ENCODE results near the gene CBARP. TPM values are rescaled to one million over a fixed set of nuclear protein-coding genes. Genes with fewer than 3 reads are reported as not detected.
A peak's percentile ranks its signal among the peaks of the same experiment; 100 is the strongest.

CBARP gene
- total RNA-seq, 1 experiment from 2014 or later, result 5.6 TPM

DNA sequence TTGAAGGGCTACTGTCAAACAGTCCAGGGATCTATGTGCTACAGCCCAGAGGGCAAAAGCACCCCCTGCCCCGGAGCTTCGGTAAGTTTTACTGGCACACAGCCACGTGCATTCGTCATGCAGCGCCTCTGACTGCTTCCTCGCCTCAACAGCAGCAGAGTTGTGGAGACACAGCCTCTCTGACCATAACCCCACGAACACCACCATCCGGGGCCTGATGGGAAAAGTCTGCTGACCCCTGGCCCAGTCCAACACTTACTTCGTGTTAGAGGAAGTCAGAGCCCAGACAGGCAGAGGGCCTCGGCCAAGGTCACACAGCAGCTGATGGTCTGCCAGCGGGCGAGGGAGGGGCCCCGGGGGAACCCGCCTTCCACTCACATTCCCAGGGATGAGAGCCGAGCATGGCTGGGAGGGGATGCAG lies 5.1 kb downstream of the CBARP start:
- in situ Hi-C loops (cut with HindIII; ENCODE audit: low sequenced_read_pairs), result no loop called here
- no peak for DNase-seq (ENCODE audit: low spot score)

GRCh38 chr19:1231729-1232637 lies 5.8 kb downstream of the CBARP start:
- DNase-seq (ENCODE audit: low spot score), result no peak
- in situ Hi-C loops (cut with HindIII; ENCODE audit: low sequenced_read_pairs), result no loop called here

DNA sequence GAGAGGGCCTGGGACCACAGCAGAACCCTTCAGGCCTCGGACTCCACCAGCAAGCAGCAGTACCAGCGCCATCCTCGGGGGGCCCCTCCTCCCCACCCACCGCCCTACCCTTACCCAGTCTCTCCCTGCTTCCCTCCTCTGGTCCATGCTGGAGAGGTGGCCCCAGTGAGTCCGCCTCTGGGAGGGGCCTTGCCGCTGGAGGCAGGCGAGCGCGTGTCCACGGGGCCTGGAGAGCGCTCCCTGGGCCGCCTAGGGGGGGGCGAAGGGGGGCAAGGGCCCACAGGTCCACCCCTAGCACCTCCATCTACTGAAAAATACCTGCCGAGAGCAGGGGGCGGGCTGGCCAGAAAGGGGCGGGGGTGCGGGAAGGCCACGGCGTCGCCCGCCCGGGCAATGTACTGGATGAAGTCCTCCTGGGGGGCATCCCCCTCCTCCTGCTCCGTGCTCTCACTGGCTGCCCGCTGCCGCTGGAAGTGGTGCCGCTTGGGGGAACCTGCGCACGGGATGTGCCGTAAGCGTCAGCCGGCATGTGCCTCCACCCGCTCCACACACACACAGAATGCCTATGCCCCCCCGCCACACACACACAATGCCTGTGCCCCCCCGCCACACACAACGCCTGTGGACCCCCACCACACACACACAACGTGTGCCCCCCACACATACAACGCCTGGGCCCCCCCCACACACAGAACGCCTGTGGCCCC lies 6.9 kb downstream of the CBARP start:
- no peak for DNase-seq (ENCODE audit: low spot score)
- in situ Hi-C loops (cut with HindIII; ENCODE audit: low sequenced_read_pairs), result no loop called here

DNA sequence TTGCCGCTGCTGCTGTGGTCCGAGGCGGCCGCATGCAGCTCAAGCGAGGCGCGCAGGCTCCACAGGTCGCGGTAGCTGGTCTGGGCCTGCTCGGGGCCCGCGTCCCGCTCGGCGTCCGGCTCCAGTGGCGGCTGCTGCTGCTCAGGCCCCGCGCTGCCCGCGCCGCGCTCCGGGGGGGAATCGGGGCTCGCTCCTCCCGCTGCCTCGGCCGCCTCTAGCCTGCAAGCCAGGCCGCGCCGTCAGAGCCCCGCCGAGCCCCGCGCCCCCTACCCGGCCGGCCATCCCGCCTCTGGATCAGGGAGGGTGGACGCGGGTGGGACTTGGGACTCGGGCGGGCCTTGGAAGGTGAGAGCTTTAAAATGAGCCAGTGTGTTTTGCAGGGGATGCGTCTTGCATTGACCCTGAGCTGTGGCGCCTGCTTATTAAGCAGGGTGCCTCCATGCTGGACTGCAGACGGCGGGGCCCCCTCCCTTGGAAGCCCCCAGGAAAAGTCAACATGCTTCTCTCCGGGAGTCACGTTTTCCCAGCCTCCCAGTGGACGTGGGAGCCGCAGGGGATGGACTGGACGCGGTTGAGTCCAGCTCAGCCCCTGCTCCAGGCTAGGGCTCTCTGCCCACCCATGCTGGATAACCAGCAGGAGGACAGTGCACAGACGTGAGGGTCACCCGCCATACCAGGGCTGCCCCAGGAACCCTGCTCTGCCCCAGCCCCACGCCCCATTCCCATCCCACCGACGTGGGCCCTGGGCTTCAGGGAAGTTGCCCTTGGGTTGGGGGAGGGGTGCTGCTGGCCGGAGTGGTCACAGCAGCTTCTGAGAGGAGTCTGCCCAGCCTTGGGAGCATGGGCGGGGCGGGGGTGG lies 7.7 kb downstream of the CBARP start:
- in situ Hi-C loops (cut with HindIII; ENCODE audit: low sequenced_read_pairs), result no loop called here
- DNase-seq (ENCODE audit: low spot score), result no peak

DNA sequence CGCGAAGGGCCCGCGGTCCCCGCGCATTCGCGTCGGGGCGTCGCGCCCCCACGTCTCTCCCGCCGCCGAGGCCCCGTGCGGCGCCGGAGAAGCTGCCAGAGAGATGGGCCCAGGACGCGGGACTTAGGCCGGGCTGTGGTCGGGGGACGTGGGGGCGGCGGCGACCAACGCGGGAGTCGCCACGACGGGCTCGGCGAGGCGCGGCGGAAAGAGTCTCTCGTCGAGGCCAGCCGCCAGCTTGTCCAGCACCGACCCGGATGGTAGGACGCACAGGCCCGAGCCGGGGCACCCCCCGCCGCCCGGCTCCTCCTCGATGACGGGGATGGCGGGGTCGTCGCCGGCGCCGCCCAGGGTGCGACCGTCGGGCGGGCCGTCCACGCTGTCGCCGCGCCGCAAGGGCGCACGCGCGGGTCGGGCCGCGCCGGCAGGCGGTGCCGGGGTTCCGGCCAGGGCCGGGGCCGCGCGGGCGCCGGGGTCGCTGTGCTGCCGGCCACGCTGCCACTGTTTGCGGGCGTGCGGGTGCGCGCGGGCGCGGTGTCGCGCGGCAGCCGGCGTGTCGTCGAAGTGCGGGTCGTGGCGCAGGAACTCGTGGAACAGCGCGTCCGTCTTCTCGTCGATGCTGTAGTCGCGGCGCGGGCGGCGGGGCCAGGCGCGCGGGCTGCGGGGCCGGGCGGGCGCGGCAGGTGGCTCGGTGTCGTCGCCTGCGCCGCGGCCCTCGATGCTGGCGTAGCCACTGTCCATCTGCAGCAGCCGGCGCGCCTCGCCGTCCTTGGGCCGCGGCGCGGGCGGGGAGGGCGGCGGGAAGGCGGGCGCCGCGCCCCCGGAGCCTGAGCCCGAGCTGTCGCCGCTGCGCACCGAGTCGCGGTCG lies 8.5 kb downstream of the CBARP start:
- no peak for DNase-seq (ENCODE audit: low spot score)
- in situ Hi-C loops (cut with HindIII; ENCODE audit: low sequenced_read_pairs), result no loop called here

DNA sequence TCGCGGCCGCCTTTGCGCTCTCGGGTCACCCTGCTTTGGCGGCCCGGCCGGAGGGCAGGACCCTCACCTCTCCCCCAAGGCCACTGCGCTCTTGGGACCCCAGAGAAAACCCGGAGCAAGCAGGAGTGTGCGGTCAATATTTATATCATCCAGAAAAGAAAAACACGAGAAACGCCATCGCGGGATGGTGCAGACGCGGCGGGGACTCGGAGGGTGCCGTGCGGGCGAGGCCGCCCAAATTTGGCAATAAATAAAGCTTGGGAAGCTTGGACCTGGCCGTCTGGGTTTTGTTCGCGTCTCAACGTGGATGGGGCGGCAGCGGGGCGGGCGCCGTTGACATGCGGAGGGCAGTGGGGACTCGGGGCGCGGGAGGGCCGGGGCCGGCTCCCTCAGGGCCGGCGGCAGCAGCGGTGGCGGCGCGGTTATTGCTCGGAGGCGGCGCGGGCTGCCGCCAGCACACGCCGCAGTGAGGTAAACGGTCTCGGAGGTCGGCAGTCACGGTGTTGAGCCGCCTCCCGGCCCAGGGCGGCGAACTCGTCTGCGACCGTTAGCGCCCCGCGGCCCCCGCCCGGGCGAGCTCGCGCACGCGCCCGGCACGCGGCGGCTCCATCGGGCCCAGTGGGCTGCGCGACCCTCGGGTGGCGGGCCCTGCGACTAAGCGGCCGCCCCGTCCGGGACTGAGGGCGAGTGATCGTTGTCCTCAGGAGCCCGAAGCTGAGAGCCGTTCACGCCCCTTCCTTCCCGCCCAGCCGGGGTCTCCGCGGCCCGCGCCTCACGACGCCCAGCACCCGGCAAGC lies 9.4 kb downstream of the CBARP start:
- in situ Hi-C loops (cut with HindIII; ENCODE audit: low sequenced_read_pairs), result no loop called here

DNA sequence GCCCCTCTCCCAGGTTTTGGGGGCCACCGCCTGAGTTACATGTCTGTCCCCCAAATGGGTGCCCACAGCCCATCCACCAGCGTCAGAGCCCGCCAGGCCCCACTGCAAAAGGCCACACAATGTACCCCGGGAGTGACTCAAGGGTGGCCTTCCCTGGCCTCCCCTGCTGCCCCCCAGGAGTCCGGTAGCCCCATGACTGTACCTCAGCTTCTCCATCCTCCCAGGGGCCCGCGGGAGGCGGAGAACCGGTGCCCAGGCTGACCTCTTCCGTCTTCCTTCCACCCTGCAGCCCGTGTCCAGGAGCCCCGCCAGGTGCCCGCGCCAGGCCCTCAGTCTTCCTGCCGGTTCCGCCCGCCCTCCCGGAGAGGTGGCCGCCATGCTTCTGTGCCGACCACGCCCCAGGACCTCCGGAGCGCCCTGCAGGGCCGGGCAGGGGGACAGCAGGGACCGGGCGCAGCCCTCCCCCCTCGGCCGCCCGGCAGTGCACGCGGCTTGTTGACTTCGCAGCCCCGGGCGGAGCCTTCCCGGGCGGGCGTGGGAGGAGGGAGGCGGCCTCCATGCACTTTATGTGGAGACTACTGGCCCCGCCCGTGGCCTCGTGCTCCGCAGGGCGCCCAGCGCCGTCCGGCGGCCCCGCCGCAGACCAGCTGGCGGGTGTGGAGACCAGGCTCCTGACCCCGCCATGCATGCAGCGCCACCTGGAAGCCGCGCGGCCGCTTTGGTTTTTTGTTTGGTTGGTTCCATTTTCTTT lies 10.3 kb downstream of the CBARP start:
- no peak for DNase-seq (ENCODE audit: low spot score)
- in situ Hi-C loops (cut with HindIII; ENCODE audit: low sequenced_read_pairs), result no loop called here

More for the DNA sequence above, 9.4 kb downstream of the CBARP start:
- DNase-seq (ENCODE audit: low spot score), result no peak

- no peak for DNase-seq (ENCODE audit: low spot score)
- in situ Hi-C loops (cut with HindIII; ENCODE audit: low sequenced_read_pairs), result no loop called here
Observed at GRCh38 chr19:1226522-1227303, 11.1 kb downstream of the CBARP start.

GRCh38 chr19:1226227-1226518 lies 11.6 kb downstream of the CBARP start:
- DNase-seq (ENCODE audit: low spot score), result no peak
- in situ Hi-C loops (cut with HindIII; ENCODE audit: low sequenced_read_pairs), result no loop called here

GRCh38 chr19:1225440-1226226 lies 12.2 kb downstream of the CBARP start:
- no peak for DNase-seq (ENCODE audit: low spot score)
- in situ Hi-C loops (cut with HindIII; ENCODE audit: low sequenced_read_pairs), result no loop called here

DNA sequence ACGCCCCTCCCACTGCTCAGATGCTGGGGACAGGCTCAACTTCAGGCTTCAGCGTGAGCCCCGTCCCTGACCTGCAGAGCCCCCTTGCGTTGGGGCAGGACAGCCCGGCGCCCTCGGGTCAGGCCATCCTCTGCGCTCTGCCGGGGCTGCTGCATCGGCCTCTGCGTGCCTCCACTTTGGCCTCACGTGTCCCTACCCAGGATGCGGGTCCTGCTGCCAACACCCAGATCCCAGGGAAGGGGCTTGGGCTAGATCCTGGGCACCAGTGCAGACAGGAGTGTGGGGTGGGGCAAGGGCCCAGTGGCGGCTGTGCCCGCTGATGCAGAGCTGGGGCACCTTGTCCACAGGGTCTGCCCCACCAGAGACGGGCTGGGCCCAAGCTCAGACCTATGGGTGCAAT lies 13.0 kb downstream of the CBARP start:
- DNase-seq (ENCODE audit: low spot score), result no peak
- in situ Hi-C loops (cut with HindIII; ENCODE audit: low sequenced_read_pairs), result no loop called here

- in situ Hi-C loops (cut with HindIII; ENCODE audit: low sequenced_read_pairs), result no loop called here
- peak; percentile 0 for DNase-seq (ENCODE audit: low spot score)
Observed at GRCh38 chr19:1224047-1224825, 13.6 kb downstream of the CBARP start.

- DNase-seq (ENCODE audit: low spot score), result no peak
- in situ Hi-C loops (cut with HindIII; ENCODE audit: low sequenced_read_pairs), result no loop called here
Observed at GRCh38 chr19:1223018-1223855, 14.6 kb downstream of the CBARP start.

GRCh38 chr19:1222394-1222793 lies 15.4 kb downstream of the CBARP start:
- DNase-seq (ENCODE audit: low spot score), result no peak
- in situ Hi-C loops (cut with HindIII; ENCODE audit: low sequenced_read_pairs), result no loop called here

GRCh38 chr19:1221904-1222255 lies 15.9 kb downstream of the CBARP start:
- in situ Hi-C loops (cut with HindIII; ENCODE audit: low sequenced_read_pairs), result no loop called here

More at GRCh38 chr19:1221904-1222255, 15.9 kb downstream of the CBARP start:
- DNase-seq (ENCODE audit: low spot score), result no peak

All from G401 (cell line).